Mesendoderm (in vitro differentiated cells): ENCODE results near the gene DALRD3.

Experiments
- DNase-seq: peaks from one replicate; pipeline ENCODE4 v3.0.0; 2013
- H2AK5ac ChIP-seq: 2 replicates; pipeline ENCODE4 v1.6.1; 2013; ENCODE audit warnings: low read length, inconsistent platforms
- H2BK120ac ChIP-seq: 2 replicates; pipeline ENCODE4 v1.6.1; 2013; ENCODE audit warnings: low read depth, mild to moderate bottlenecking, low read length, moderate library complexity, mixed read lengths
- H2BK15ac ChIP-seq: replicated peaks from 2 replicates; pipeline ENCODE4 v1.6.1; 2013; ENCODE audit warnings: low read depth, mild to moderate bottlenecking, moderate library complexity
- H2BK5ac ChIP-seq: 2 replicates; pipeline ENCODE4 v1.6.1; 2013; ENCODE audit warnings: low read length, inconsistent platforms
- H3K18ac ChIP-seq: 2 replicates; pipeline ENCODE4 v1.6.1; 2013; ENCODE audit warnings: mild to moderate bottlenecking, low read length, mixed read lengths
- H3K23ac ChIP-seq: one replicate; pipeline ENCODE4 v1.6.1; 2013; ENCODE audit warnings: low read length
- H3K27ac ChIP-seq: 2 replicates; pipeline ENCODE4 v1.5.1; 2013; ENCODE audit warnings: low read depth, mild to moderate bottlenecking, inconsistent platforms, low read length, moderate library complexity
- H3K27me3 ChIP-seq: 2 replicates; pipeline ENCODE4 v1.6.1; 2013; ENCODE audit warnings: low read length, control low read depth, mild to moderate bottlenecking, inconsistent platforms; ENCODE audit not compliant: insufficient read depth, poor library complexity
- H3K36me3 ChIP-seq: 2 replicates; pipeline ENCODE4 v1.6.1; 2013; ENCODE audit warnings: low read length, inconsistent platforms; ENCODE audit not compliant: control insufficient read depth, insufficient read depth
- H3K4ac ChIP-seq: one replicate; pipeline ENCODE4 v1.6.1; 2013; ENCODE audit warnings: low read depth, mild to moderate bottlenecking, low read length, moderate library complexity
- H3K4me1 ChIP-seq: 2 replicates; pipeline ENCODE4 v1.6.1; 2013; ENCODE audit warnings: low read depth, low read length, inconsistent platforms; ENCODE audit not compliant: control insufficient read depth
- H3K4me2 ChIP-seq: 2 replicates; pipeline ENCODE4 v1.6.1; 2013; ENCODE audit warnings: low read length
- H3K4me3 ChIP-seq: 2 replicates; pipeline ENCODE4 v1.5.1; 2013; ENCODE audit warnings: mild to moderate bottlenecking, low read length
- H3K56ac ChIP-seq: one replicate; pipeline ENCODE4 v1.6.1; 2013; ENCODE audit warnings: low read length
- H3K79me1 ChIP-seq: 2 replicates; pipeline ENCODE4 v1.6.1; 2013; ENCODE audit warnings: low read length, inconsistent platforms
- H3K79me2 ChIP-seq: 2 replicates; pipeline ENCODE4 v1.6.1; 2013; ENCODE audit warnings: mild to moderate bottlenecking, low read length; ENCODE audit not compliant: control insufficient read depth, insufficient read depth
- H3K9ac ChIP-seq: 2 replicates; pipeline ENCODE4 v1.6.1; 2013; ENCODE audit warnings: low read length, inconsistent platforms
- H4K5ac ChIP-seq: one replicate; pipeline ENCODE4 v1.6.1; 2013; ENCODE audit warnings: low read length
- H4K8ac ChIP-seq: one replicate; pipeline ENCODE4 v1.6.1; 2013; ENCODE audit warnings: low read depth, mild to moderate bottlenecking, control low read depth, low read length, moderate library complexity
- WGBS: extraction: QIAGEN DNeasy Blood & Tissue Kit; methylation state at CpG from one replicate; pipeline ENCODE4 v1.1.7; 2013; ENCODE audit warnings: low lambda C conversion rate, missing lambda C conversion rate; ENCODE audit not compliant: insufficient coverage; ENCODE audit errors: extremely low coverage; 5-methylcytosine and 5-hydroxymethylcytosine counted together

The DALRD3 gene

GRCh38 chr3:48991851-48992545, 26.4 kb downstream of the DALRD3 start:
- Histone ChIP-seq H3K9ac (no peak overlapping the region), H2BK5ac (no peak overlapping the region), H3K79me1 (peaks cover 6% of the 10 kb centered on the region), H2AK5ac (no peak overlapping the region), H4K8ac (no peak overlapping the region), H3K18ac (no peak overlapping the region), H3K27ac (no peak overlapping the region), H3K79me2 (peaks cover 3% of the 10 kb centered on the region), H4K5ac (no peak overlapping the region), H2BK15ac (no peak overlapping the region), H3K23ac (no peak overlapping the region), H2BK120ac (no peak overlapping the region), H3K4me1 (peaks cover 3% of the 10 kb centered on the region), H3K36me3 (no peaks in the 10 kb centered on the region), H3K56ac (peak overlapping the region; percentile 92), H3K4me2 (no peak overlapping the region), H3K4ac (no peak overlapping the region), H3K4me3 (no peak overlapping the region), H3K27me3 (no peaks in the 10 kb centered on the region)
- DNase-seq, result no peak
- no CpG with 5 or more reads among the region's 5 CpGs for WGBS

- H4K8ac ChIP-seq, result peak overlapping the region; percentile 68
- peak overlapping the region; percentile 67 for H3K4me3 ChIP-seq
- no peaks in the 10 kb centered on the region for H3K27me3 ChIP-seq
- H3K4me1 ChIP-seq, result peaks cover 3% of the 10 kb centered on the region
- no peaks in the 10 kb centered on the region for H3K36me3 ChIP-seq
- peak overlapping the region; percentile 92 for H3K4me2 ChIP-seq
- no peak overlapping the region for H3K23ac ChIP-seq
- H2BK15ac ChIP-seq, result no peak overlapping the region
- peak; percentile 66 for DNase-seq
- H3K4ac ChIP-seq, result peak overlapping the region; percentile 17
- H2BK5ac ChIP-seq, result no peak overlapping the region
- no peak overlapping the region for H2BK120ac ChIP-seq
- H2AK5ac ChIP-seq, result no peak overlapping the region
- H3K18ac ChIP-seq, result peak overlapping the region; percentile 22
- H3K79me2 ChIP-seq, result peaks cover 3% of the 10 kb centered on the region
- H3K56ac ChIP-seq, result peak overlapping the region; percentile 92
- peak overlapping the region; percentile 90 for H4K5ac ChIP-seq
- peaks cover 6% of the 10 kb centered on the region for H3K79me1 ChIP-seq
- no peak overlapping the region for H3K27ac ChIP-seq
- no CpG with 5 or more reads among the region's 40 CpGs for WGBS
- H3K9ac ChIP-seq, result peak overlapping the region; percentile 91
Observed at GRCh38 chr3:48990636-48991469, 27.5 kb downstream of the DALRD3 start.

GRCh38 chr3:48989796-48990635, 28.4 kb downstream of the DALRD3 start, which contains the start of gene P4HTM:
Gene P4HTM, plus strand, starts transcription at chr3:48990241. Its CDS starts 16 bp downstream, at chr3:48990257.
- Histone ChIP-seq H3K27ac (peak within 1 kb of the TSS; percentile 69), H3K4me2 (peak within 1 kb of the TSS; percentile 92), H3K79me1 (peaks cover 6% of the 10 kb centered on the region), H3K27me3 (no peaks in the 10 kb centered on the region), H3K56ac (peak within 1 kb of the TSS; percentile 92), H3K18ac (peak within 1 kb of the TSS; percentile 22), H3K9ac (peak within 1 kb of the TSS; percentile 91), H3K4me3 (peak within 1 kb of the TSS; percentile 67), H3K4me1 (peaks cover 3% of the 10 kb centered on the region), H3K79me2 (peaks cover 3% of the 10 kb centered on the region), H3K23ac (peak within 1 kb of the TSS; percentile 80), H2AK5ac (no peak within 1 kb of the TSS), H4K5ac (peak within 1 kb of the TSS; percentile 90), H2BK5ac (no peak within 1 kb of the TSS), H3K4ac (peak within 1 kb of the TSS; percentile 17), H2BK120ac (no peak within 1 kb of the TSS), H4K8ac (peak within 1 kb of the TSS; percentile 68), H2BK15ac (no peak within 1 kb of the TSS), H3K36me3 (peaks cover under 1% of the 10 kb centered on the region)
- no CpG with 5 or more reads among the region's 91 CpGs for WGBS
- peak; percentile 93 for DNase-seq

GRCh38 chr3:48989126-48989795, 29.1 kb downstream of the DALRD3 start:
- Histone ChIP-seq H3K56ac (peak overlapping the region; percentile 92), H2BK120ac (no peak overlapping the region), H3K4me3 (peak overlapping the region; percentile 67), H3K4ac (no peak overlapping the region), H3K36me3 (peaks cover 3% of the 10 kb centered on the region), H3K4me1 (peaks cover 3% of the 10 kb centered on the region), H3K9ac (peak overlapping the region; percentile 91), H2AK5ac (no peak overlapping the region), H4K5ac (no peak overlapping the region), H3K79me1 (peaks cover 6% of the 10 kb centered on the region), H3K27ac (peak overlapping the region; percentile 23), H3K79me2 (peaks cover 3% of the 10 kb centered on the region), H3K23ac (no peak overlapping the region), H2BK5ac (no peak overlapping the region), H3K27me3 (no peaks in the 10 kb centered on the region), H4K8ac (no peak overlapping the region), H3K4me2 (peak overlapping the region; percentile 92), H3K18ac (no peak overlapping the region), H2BK15ac (no peak overlapping the region)
- no CpG with 5 or more reads among the region's 21 CpGs for WGBS
- DNase-seq, result peak; percentile 65

- Histone ChIP-seq H3K23ac (no peak overlapping the region), H2BK5ac (no peak overlapping the region), H4K5ac (no peak overlapping the region), H4K8ac (no peak overlapping the region), H3K27me3 (no peaks in the 10 kb centered on the region), H3K4me2 (no peak overlapping the region), H3K4me1 (peaks cover under 1% of the 10 kb centered on the region), H3K4me3 (no peak overlapping the region), H3K18ac (no peak overlapping the region), H3K27ac (no peak overlapping the region), H2AK5ac (no peak overlapping the region), H2BK15ac (no peak overlapping the region), H3K79me2 (no peaks in the 10 kb centered on the region), H3K56ac (no peak overlapping the region), H3K9ac (no peak overlapping the region), H3K36me3 (peaks cover 12% of the 10 kb centered on the region), H3K4ac (no peak overlapping the region), H2BK120ac (no peak overlapping the region), H3K79me1 (peaks cover 2% of the 10 kb centered on the region)
- no peak for DNase-seq
- no CpG with 5 or more reads among the region's 7 CpGs for WGBS
Observed at GRCh38 chr3:48985831-48986376, 32.5 kb downstream of the DALRD3 start.
